HG02852 (cell line): ENCODE measurements around the gene ZFPL1.
A peak's percentile ranks its signal among the peaks of the same experiment; 100 is the strongest.

ENCODE experiments used
- ATAC-seq: cut with Tn5 transposase; IDR thresholded peaks from one replicate; pipeline ENCODE4 v1.9.1; 2021; ENCODE audit warnings: mild to moderate bottlenecking, moderate library complexity; ENCODE audit not compliant: unreplicated experiment

Gene ZFPL1

DNA sequence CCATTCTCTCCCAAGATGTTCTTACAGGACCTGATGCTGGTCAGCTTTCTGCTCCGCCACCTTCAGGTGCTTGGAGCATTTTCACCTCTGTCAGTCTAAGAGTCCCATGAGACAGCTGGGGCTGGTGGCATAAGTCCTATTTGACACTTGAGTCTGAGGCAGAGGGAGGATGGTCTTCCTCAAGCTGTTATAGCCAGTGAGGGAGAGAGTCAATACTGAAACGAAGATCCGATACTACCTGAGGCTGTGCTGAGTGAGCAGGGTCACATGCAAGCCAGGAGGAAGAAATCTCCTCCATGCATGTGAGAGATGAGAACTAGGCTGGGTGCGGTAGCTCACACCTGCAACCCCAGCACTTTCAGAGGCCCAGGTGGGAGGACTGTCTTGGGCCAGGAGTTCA lies 5.6 kb downstream of the ZFPL1 start:
- ATAC-seq = no peak

GRCh38 chr11:65090628-65091027 lies 6.6 kb downstream of the ZFPL1 start:
- ATAC-seq = no peak

GRCh38 chr11:65095427-65095826 lies 11.4 kb downstream of the ZFPL1 start:
- no peak for ATAC-seq

- peak; percentile 76 for ATAC-seq
These were observed 12.2 kb downstream of the ZFPL1 start, which contains the start of gene VPS51 for GRCh38 chr11:65095974-65096806. VPS51 (plus strand) TSS chr11:65096214; CDS start chr11:65096251, 37 bp downstream.

GRCh38 chr11:65096926-65097325 lies 12.9 kb downstream of the ZFPL1 start:
- no peak for ATAC-seq

GRCh38 chr11:65100674-65101350 lies 16.8 kb downstream of the ZFPL1 start:
- no peak for ATAC-seq

- ATAC-seq = no peak
These were observed 18.4 kb downstream of the ZFPL1 start for GRCh38 chr11:65102142-65103095.

GRCh38 chr11:65103476-65103875 lies 19.5 kb downstream of the ZFPL1 start:
- no peak for ATAC-seq

DNA sequence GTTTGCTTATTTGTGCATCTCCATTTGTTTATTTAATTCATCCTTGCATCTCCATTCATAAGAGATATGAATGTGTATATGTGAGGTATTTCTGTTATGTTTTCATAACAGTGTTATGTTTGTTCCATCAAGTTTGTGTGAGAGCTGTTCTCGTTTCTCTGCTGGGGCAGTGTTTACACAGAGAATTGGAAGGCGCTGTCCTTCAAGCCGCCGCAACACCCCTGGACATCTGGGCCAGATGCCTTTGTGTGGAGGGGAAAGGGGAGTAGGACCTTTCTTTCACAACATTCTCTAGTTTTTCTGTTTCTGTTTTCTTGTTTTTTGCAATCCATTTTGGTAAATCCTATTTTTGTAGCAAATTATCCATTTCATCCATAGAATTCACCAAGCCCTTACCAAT lies 20.6 kb downstream of the ZFPL1 start:
- no peak for ATAC-seq

- no peak for ATAC-seq
These were observed 23.1 kb downstream of the ZFPL1 start for GRCh38 chr11:65107078-65107477.

DNA sequence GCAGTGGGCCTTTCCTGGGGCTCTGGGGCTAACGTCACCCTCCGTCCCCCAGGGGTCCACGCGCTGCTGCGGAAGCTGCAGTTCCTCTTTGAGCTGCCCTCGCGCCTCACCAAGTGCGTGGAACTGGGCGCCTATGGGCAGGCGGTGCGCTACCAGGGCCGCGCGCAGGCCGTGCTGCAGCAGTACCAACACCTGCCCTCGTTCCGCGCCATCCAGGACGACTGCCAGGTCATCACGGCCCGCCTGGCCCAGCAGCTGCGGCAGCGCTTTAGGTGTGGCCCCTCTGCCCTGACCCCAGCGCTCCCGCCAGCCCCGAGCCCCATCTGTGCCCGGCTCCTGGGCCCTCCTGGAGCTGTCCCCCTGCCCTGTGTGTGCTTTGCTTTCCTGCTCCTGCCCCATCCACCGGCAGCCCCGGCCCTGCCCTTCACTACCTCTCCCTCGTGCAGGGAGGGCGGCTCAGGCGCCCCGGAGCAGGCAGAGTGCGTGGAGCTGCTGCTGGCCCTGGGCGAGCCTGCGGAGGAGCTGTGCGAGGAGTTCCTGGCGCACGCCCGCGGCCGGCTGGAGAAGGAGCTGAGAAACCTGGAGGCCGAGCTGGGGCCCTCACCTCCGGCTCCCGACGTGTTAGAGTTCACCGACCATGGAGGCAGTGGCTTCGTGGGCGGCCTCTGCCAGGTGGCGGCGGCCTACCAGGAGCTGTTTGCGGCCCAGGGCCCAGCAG lies 23.9 kb downstream of the ZFPL1 start:
- no peak for ATAC-seq

DNA sequence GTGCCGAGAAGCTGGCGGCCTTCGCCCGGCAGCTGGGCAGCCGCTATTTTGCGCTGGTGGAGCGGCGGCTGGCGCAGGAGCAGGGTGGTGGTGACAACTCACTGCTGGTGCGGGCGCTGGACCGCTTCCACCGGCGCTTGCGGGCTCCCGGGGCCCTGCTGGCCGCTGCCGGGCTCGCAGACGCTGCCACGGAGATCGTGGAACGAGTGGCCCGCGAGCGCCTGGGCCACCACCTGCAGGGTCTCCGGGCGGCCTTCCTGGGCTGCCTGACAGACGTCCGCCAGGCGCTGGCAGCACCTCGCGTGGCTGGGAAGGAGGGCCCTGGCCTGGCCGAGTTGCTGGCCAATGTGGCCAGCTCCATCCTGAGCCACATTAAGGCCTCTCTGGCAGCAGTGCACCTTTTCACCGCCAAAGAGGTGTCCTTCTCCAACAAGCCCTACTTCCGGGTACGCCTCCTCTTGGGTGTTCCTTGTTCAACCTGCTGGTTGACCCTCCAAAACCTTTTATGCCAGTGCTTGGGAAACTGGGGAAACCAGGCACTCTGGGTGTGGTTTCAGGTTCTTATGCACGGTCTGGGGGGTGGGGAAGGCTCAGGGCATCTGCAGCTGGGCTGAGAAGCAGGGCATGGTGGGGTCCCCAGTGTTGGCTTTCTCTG lies 24.6 kb downstream of the ZFPL1 start:
- no peak for ATAC-seq

DNA sequence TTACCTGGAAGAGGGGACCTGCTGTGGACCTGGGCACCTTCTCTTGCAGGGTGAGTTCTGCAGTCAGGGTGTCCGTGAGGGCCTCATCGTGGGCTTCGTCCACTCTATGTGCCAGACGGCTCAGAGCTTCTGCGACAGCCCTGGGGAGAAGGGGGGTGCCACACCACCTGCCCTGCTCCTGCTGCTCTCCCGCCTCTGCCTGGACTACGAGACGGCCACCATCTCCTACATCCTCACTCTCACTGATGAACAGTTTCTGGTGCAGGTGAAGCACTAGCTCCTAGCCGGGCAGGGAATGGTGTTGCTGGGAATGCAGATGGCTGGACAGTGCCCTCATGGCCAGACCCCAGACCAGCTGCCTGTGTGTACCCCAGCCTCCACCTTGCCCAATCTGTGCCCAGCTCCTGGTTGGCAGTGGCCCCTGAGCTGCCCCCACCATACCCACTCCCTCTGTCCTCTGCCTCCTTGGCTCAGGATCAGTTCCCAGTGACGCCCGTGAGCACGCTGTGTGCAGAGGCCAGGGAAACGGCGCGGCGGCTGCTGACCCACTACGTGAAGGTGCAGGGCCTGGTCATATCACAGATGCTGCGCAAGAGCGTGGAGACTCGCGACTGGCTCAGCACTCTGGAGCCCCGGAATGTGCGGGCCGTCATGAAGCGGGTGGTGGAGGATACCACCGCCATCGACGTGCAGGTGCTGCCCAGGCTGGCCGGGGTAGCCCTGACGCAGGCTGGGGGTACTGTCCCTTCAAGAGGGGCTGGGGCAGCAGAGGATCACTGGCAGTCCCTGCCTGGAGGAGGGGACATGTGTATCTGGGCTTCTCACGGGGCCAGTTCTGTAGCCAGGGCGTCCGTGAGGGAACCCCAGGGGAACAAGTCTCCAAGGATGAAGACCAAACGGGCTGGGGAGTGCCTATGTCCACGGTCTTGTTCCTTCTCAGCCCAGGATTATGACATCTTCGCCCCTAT lies 25.5 kb downstream of the ZFPL1 start:
- no peak for ATAC-seq

DNA sequence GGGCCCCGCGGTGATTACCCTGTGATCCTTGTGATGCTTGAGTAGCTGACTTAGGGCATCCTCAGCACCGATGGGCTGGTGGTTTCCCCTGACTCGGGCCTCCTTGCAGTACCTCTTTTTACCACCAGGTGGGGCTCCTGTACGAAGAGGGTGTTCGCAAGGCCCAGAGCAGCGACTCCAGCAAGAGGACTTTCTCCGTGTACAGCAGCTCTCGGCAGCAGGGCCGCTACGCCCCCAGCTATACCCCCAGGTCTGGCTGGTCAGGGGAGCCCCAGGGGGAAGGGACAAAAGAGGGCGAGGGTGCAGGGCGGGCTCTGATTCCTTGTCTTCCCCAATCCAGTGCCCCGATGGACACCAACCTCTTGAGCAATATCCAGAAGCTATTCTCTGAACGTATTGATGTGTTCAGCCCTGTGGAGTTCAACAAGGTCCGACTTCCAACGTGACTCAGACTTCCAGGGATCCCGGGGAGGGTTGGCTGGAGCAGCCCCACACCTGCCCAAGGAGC lies 26.4 kb downstream of the ZFPL1 start:
- ATAC-seq = no peak

DNA sequence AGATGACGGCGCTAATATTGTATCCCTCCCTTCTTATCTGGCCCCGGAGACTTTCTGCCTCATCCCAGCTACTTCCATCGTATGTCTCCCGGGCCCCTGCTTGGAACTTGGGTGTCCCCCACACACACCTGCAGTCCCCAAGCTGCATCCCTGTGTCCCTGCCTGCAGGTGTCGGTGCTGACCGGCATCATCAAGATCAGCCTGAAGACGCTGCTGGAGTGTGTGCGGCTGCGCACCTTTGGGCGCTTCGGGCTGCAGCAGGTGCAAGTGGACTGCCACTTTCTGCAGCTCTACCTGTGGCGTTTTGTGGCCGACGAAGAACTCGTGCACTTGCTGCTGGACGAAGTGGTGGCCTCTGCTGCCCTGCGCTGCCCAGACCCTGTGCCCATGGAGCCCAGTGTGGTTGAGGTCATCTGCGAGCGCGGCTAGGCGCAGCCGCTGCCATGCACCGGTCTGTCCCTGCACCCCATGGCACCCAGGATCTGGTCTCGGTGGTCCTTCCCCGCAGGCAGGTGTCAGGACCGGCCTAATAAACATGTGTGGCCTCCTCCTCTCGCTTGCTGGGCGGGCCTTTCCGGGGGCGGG lies 27.2 kb downstream of the ZFPL1 start:
- no peak for ATAC-seq

DNA sequence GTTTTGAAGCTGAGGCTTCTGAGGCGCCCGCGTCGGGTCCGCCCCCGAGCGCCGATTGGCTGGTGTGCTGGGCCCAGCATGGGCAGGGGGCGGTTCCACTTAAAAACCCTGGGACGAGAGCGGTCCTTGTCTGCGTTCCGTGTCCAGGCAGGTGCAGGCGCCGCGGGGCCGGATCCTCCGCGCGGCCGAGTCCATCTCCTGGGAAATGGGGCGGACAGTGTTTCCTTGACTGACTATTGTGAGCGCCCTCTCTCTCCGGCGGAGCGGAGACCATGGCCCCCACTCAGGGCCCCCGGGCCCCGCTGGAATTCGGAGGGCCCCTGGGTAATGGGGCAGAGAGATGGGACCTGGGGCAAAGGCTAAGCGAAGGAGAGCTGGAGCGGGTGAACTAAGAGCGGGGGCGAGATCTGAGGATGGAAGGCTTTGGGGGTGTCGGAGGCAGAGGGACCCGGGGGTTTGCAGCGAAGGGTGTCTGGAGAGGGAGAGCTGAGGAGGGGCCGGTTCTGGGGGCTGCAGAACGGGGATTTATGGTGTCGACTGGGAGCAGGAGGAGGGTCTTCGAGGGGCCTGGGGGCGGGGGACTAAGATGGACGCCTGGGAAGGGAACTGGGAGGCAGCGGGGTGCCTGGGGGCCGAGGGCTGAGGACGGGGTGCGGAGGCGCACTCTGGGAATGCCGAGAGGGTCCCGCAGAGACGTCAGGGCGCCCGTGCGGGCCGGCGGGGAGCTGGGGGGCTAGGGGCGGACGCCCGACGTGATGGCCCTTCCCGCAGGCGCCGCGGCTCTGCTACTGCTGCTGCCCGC lies 27.9 kb downstream of the ZFPL1 start, which contains the start of gene TM7SF2:
TSS of gene TM7SF2 (plus strand) at position 129 of the 802 bp plus-strand sequence. CDS start at position 273, 144 bp downstream.
- ATAC-seq = peak; percentile 71
